IPS-NIHi7 (cell line): Measurements from ENCODE around the gene ODAD4.
"Not testable (repeated sequence)": the region's sequence is repeated elsewhere in the genome, so short reads cannot be mapped to it uniquely, and the experiment has no call there.

ENCODE experiments used
- DNase-seq: peaks from one replicate; pipeline ENCODE4 v3.0.0; 2012; ENCODE audit warnings: mixed read lengths; ENCODE audit errors: extremely low spot score

Gene ODAD4

DNA sequence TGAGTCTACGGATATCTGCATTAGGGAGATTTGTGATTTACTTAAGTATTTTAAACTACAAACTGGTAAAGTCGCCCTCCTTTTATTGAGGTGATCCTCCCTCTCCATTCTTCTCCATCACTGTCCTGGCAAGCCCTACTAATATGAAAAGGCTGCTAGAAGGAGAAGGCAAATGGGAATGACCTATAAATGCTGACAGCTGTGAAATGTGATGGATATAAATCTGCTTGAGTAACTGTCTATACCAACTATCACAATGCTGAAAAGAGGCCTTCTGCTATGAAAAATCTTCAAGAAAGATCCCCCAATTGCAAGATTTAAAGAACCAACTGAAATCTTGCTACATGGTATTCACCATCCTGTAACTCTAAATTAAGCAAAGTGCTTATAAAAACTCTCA lies 71.3 kb downstream of the ODAD4 start:
- DNase-seq, result no peak

GRCh38 chr17:42002175-42002791 lies 71.9 kb downstream of the ODAD4 start:
- DNase-seq, result no peak

DNA sequence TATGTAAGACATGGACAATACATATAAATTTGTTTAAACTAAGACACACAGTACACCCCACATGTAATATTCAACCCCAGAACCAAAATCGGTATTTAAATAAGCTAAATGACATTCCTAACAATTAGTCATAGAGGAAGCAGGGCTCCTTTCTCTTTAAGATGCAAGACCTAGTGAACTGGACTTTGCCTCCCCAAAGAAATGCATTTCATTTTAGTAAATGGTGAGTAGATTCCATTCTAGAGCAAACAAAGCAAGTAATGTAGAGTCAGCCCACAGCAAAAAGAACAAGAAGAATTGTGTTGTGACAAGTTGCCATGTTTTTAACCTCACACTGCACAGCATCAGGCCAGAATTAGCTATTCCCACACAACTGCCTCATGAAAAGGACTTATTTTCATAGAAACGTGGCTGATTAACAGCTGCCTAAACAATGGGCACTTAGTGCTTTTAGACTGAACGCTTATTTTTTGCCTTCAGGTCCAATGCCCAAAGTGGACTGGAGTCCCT lies 72.4 kb downstream of the ODAD4 start:
- DNase-seq, result no peak

DNA sequence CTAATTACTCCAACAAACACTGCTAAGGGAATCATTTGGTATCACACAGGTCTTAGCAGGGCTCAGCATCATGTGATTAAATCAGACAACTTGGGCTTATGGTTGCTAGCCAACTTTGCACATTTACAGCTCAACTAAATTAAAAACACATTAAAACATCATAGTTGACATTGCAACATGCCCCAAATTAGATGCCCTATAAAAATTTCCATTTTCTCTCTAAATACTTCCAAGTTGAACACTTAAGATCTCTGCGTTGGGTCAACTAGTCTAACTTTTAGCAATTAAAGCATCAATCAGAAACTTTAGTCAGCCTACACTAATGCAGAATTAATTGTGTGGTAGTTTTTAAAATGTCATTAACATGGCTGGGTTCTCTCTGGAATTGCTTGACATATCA lies 74.7 kb downstream of the ODAD4 start:
- DNase-seq, result no peak

DNA sequence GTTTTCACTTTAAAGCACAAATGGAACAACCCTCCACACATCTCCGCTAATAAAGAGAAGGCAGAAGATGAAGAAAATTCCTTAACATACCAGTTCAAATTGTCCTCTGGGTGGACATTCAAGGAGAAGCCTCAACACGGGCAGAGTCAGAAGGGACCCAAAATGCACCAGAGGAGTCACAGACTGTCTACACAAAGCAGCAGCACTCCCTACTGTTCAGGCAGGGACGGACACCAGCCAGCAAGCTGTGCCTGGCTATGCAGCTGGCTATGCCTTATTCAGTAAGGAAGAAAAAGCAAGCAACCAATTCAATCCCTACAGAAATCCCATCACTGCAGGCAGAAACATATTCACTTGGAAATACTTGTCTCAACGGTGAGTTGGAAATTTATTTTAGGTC lies 78.8 kb downstream of the ODAD4 start:
- no peak for DNase-seq

DNA sequence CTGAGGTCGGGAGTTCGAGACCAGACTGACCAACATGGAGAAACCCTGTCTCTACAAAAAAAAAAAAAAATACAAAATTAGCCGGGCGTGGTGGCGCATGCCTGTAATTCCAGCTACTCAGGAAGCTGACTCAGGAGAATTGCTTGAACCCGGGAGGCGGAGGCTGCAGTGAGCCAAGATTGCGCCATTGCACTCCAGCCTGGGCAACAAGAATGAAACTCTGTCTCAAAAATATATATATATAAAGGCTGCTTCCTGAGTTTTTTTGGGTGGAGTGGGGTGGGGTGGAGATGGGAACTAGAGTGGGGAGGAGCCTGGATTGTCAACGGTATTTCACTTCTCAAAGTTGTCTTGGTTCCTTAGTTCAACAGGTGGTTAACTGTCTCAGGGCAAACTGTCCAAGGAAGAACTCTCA lies 79.9 kb downstream of the ODAD4 start:
- not testable (repeated sequence) for DNase-seq

DNA sequence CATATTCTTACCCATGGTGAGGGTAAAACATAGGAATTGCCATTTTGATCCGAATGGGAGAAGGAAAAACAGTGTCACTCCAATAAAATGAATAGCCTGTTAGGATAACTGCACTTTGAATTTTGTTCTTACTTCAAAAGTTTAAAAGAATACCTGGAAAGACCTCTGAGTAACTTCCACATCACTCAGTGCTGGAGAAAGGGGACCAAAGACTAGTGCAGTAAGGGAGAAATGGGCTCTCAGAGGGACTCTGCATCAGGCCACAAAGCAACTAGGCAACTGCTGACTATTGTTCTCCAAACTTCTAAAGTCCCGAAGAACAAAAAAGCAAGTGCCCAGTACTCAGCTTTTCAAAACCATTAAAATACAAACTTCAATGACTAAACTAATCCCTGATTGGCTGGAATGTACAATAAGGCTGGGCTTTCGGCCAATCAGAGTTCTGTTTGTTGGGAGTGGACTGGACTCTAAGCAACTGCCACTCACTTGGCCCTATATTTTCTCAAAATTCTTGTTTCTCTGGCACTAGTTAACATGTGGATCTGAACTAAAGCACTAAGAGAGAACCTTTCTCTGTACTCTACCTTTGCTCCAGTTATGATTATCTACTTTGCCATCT lies 80.6 kb downstream of the ODAD4 start:
- DNase-seq, result no peak

GRCh38 chr17:42012363-42012762 lies 81.9 kb downstream of the ODAD4 start:
- DNase-seq, result not testable (repeated sequence)

- DNase-seq, result not testable (repeated sequence)
Observed at GRCh38 chr17:42013740-42014139, 83.3 kb downstream of the ODAD4 start.
